Measurements from ENCODE around the gene ZFHX2.

The ZFHX2 gene

DNA sequence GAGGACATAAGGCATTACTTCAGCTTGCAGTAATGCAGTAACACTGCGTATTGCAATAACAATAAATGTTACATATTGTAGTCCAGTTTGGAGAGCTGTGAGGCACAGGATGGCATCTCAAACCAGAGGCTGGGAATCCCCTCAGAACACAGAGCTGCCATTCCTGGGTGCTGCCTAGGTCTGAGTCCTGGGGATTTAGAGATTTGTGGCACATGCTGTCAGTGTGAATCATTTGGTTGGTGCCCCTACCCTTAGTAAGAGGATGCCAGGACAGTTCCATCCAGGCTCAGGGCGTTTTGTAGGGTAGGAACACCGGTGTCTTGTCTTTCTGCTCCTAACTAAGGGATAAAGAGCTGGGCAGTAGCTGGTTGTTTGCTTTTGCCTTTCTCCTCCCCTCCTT, 22.5 kb downstream of the ZFHX2 start:
- Histone ChIP-seq H3K9ac (ENCODE audit: low read depth in 1 of 2, low read length in 2 of 2) (no peak overlapping the region), H3K9me3 (ENCODE audit: control insufficient read depth in 1 of 2, low read length in 2 of 2) (no peaks in the 10 kb centered on the region), H3K27ac (ENCODE audit: low read depth, low read length) (no peak overlapping the region), H3K4me3 (ENCODE audit: low read depth in 1 of 2, low read length in 2 of 2) (no peak overlapping the region), H3K4me1 (ENCODE audit: control insufficient read depth in 1 of 2, insufficient read depth in 2 of 2, low read length in 2 of 2) (peaks cover 6 to 7% of the 10 kb centered on the region in 2 donors), H3K36me3 (ENCODE audit: control insufficient read depth in 1 of 2, insufficient read depth in 2 of 2, low read length in 2 of 2) (no peaks in the 10 kb centered on the region), H3K27me3 (ENCODE audit: control insufficient read depth in 1 of 2, insufficient read depth in 2 of 2, low read length in 2 of 2) (no peaks in the 10 kb centered on the region)

DNA sequence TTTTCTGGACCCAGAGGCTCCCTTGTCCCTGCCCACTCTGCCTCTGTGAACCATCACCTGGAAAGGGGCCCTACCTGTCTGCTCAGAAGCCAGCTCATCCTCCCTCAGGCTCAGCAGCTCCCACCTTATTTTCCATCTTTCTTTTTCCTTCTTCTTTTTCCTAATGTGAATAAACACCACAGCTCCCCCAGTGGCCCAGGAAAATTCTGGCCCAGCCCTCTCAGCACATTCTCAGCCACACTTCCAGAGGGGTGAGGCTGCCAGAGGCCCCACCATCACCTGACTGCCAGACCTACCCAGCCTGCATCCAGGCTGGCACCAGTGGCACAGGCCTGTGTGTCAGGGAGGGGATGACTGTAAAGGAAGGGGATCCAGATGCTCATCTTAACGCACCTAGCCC, 23.0 kb downstream of the ZFHX2 start:
- no peak overlapping the region for H3K27ac ChIP-seq (ENCODE audit: low read depth, low read length)

DNA sequence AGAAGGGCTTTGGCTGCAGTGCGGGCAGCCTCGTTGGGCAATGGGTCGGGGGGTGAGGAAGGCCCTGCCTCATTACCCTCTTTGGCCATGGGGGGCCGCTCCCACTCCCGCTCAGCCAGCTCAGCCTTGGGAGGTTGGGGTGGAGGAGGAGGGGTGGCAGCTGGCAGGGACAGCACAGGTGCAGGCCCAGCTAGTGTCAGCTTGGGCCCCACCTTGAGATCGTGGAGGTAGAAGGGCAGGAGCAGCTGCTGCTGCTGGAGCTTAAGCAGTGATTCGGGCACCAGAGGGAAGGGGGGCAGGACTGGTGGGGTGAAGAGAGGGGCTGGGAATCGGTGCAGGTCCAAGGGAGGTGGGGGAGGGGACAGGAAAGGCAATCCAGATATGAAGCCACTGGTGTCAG, 26.0 kb downstream of the ZFHX2 start:
- no peaks in the 10 kb centered on the region for H3K9me3 ChIP-seq (ENCODE audit: control insufficient read depth in 1 of 2, low read length in 2 of 2)
- H3K27me3 ChIP-seq (ENCODE audit: control insufficient read depth in 1 of 2, insufficient read depth in 2 of 2, low read length in 2 of 2) = no peaks in the 10 kb centered on the region
- H3K36me3 ChIP-seq (ENCODE audit: control insufficient read depth in 1 of 2, insufficient read depth in 2 of 2, low read length in 2 of 2) = no peaks in the 10 kb centered on the region
- no peak overlapping the region for H3K9ac ChIP-seq (ENCODE audit: low read depth in 1 of 2, low read length in 2 of 2)
- no peak overlapping the region for H3K4me3 ChIP-seq (ENCODE audit: low read depth in 1 of 2, low read length in 2 of 2)
- peaks cover 0 to 2% of the 10 kb centered on the region in 2 donors for H3K4me1 ChIP-seq (ENCODE audit: control insufficient read depth in 1 of 2, insufficient read depth in 2 of 2, low read length in 2 of 2)
- no peak overlapping the region for H3K27ac ChIP-seq (ENCODE audit: low read depth, low read length)

More for the DNA sequence above, 23.0 kb downstream of the ZFHX2 start:
- Histone ChIP-seq H3K27me3 (ENCODE audit: control insufficient read depth in 1 of 2, insufficient read depth in 2 of 2, low read length in 2 of 2) (no peaks in the 10 kb centered on the region), H3K4me3 (ENCODE audit: low read depth in 1 of 2, low read length in 2 of 2) (no peak overlapping the region), H3K9me3 (ENCODE audit: control insufficient read depth in 1 of 2, low read length in 2 of 2) (no peaks in the 10 kb centered on the region), H3K9ac (ENCODE audit: low read depth in 1 of 2, low read length in 2 of 2) (no peak overlapping the region), H3K4me1 (ENCODE audit: control insufficient read depth in 1 of 2, insufficient read depth in 2 of 2, low read length in 2 of 2) (peaks cover 6 to 7% of the 10 kb centered on the region in 2 donors), H3K36me3 (ENCODE audit: control insufficient read depth in 1 of 2, insufficient read depth in 2 of 2, low read length in 2 of 2) (no peaks in the 10 kb centered on the region)

DNA sequence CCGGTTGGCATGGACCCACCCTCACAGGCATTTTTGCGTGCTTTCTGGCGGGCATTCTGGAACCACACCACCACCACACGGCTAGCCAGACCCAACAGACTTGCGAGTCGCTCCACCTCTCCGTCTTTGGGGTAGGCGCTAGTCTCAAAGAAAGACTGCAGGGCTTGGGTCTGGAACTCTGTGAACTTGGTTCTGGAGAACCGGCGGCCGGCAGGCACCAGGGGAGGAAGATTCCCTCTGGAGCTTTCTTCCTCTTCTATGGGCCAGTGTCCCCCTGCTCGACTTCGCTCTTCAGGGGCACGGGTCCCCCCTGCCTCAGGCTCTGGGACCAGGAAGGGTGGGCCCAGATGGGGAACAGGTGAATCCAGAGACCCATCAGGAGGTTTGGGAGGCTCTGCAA, 26.6 kb downstream of the ZFHX2 start:
- Histone ChIP-seq H3K36me3 (ENCODE audit: control insufficient read depth in 1 of 2, insufficient read depth in 2 of 2, low read length in 2 of 2) (no peaks in the 10 kb centered on the region), H3K9me3 (ENCODE audit: control insufficient read depth in 1 of 2, low read length in 2 of 2) (no peaks in the 10 kb centered on the region), H3K27me3 (ENCODE audit: control insufficient read depth in 1 of 2, insufficient read depth in 2 of 2, low read length in 2 of 2) (no peaks in the 10 kb centered on the region), H3K27ac (ENCODE audit: low read depth, low read length) (no peak overlapping the region), H3K4me3 (ENCODE audit: low read depth in 1 of 2, low read length in 2 of 2) (no peak overlapping the region), H3K4me1 (ENCODE audit: control insufficient read depth in 1 of 2, insufficient read depth in 2 of 2, low read length in 2 of 2) (no peaks in the 10 kb centered on the region), H3K9ac (ENCODE audit: low read depth in 1 of 2, low read length in 2 of 2) (no peak overlapping the region)

DNA sequence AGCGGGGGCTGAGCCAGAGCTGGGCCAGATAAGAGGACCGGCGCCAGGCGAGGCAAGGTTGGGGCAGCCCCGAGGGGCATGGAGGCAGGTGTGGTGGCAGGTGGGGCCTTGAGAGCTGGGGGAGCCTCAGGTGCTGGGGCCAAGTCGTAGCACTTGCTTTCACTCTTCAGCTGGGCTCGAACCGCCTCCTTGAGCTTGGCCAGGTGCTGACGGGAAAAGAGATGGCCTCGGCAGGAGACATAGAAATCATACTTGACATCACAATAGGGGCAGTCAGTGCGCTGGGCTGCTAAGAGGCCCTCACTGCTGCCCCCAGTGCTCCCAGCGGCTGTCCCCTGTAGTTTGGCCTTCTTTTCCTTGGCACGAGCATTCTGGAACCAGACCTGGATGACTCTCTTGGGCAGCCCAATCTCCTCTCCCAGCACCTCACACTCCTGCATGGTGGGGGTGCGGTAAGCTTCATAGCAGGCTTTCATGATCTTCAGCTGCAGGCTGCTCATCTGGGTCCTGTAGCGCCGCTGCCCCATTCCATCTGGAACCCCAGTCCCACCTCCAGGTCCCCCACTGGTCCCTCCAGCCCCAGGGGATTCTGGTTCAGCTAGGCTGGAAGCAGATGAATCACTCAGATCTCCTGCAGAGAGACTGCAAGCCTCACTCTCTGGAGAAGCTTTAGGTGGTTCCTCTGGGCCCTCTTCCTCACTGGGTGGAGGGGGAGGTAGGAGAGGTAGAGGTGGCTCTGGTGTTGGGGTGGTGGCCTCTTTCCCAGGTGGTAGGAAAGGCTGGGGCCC, 28.1 kb downstream of the ZFHX2 start:
- H3K4me3 ChIP-seq (ENCODE audit: low read depth in 1 of 2, low read length in 2 of 2) = no peak overlapping the region
- H3K27me3 ChIP-seq (ENCODE audit: control insufficient read depth in 1 of 2, insufficient read depth in 2 of 2, low read length in 2 of 2) = no peaks in the 10 kb centered on the region
- no peaks in the 10 kb centered on the region for H3K9me3 ChIP-seq (ENCODE audit: control insufficient read depth in 1 of 2, low read length in 2 of 2)
- no peaks in the 10 kb centered on the region for H3K36me3 ChIP-seq (ENCODE audit: control insufficient read depth in 1 of 2, insufficient read depth in 2 of 2, low read length in 2 of 2)
- no peaks in the 10 kb centered on the region for H3K4me1 ChIP-seq (ENCODE audit: control insufficient read depth in 1 of 2, insufficient read depth in 2 of 2, low read length in 2 of 2)
- no peak overlapping the region for H3K27ac ChIP-seq (ENCODE audit: low read depth, low read length)
- H3K9ac ChIP-seq (ENCODE audit: low read depth in 1 of 2, low read length in 2 of 2) = no peak overlapping the region

DNA sequence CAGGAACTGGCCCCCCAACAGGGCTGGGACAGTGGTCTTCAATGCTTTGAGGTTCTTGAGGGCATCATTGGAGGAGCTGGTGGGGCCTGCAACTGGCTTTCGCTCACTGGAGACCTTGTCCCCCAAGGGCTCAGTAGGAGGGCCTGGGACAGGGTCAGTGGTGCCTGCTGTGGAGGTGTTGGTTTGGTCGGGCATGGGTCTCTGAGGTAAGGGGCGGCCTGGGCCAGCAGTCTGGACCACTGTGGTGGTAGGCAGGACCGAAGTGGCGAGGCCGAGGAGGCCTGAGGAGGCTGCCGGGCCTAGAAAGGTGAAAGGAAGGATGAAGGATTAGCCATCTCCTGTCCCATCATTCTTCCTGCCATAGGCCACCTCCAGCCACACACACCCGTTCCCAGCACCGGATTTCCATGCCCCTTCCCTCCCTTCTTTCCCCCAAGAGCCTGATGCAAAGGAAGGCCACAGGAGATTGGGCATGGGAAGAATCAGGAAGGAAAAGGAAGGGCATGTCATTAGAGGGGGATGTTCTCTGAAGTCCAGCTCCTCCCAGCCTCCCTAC, 28.8 kb downstream of the ZFHX2 start:
- no peak overlapping the region for H3K4me3 ChIP-seq (ENCODE audit: low read depth in 1 of 2, low read length in 2 of 2)
- H3K4me1 ChIP-seq (ENCODE audit: control insufficient read depth in 1 of 2, insufficient read depth in 2 of 2, low read length in 2 of 2) = no peaks in the 10 kb centered on the region
- no peaks in the 10 kb centered on the region for H3K36me3 ChIP-seq (ENCODE audit: control insufficient read depth in 1 of 2, insufficient read depth in 2 of 2, low read length in 2 of 2)
- no peaks in the 10 kb centered on the region for H3K9me3 ChIP-seq (ENCODE audit: control insufficient read depth in 1 of 2, low read length in 2 of 2)
- no peaks in the 10 kb centered on the region for H3K27me3 ChIP-seq (ENCODE audit: control insufficient read depth in 1 of 2, insufficient read depth in 2 of 2, low read length in 2 of 2)
- no peak overlapping the region for H3K27ac ChIP-seq (ENCODE audit: low read depth, low read length)
- H3K9ac ChIP-seq (ENCODE audit: low read depth in 1 of 2, low read length in 2 of 2) = no peak overlapping the region

DNA sequence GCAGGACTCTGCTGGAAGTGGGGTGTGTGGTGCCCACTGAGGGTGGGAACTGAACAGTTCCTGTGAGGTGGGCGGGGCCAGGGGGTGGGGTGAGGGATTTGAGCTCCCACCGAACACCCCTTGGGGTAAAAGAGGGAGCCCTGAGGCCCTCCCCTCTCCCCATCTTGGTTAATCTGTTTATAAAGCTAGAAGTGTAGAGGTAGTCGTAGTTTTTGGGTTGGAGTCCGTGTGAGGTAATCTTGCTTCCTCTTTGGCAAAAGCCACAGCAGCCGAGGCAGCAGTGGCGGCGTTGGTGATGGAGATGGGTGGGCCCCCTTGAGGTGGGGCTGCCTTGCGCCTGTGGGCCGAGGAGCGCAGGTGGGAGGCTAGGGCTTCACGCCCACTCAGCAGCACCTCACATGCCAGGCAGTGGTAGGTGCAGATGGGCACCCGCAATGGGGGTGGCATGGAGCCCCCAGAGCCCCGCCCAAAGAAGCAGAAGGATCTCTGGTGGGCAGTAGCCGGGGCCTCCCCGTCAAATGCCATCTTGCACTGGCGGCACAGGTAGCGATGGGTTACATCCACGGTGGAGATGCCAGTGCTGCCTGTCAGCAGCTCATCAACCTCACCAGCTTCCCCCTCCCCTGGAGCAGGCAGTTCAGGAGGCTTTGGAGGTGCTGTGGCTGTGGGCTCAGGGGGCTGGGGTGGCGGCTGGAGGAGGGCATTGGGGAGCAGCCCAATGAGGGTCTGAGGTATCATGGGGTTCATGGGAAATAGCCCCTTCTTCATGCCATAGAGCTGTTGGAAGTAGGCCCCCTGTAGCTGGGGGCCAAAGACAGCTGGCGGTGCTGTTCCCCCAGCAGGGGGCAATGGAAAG, 29.6 kb downstream of the ZFHX2 start:
- Histone ChIP-seq H3K4me1 (ENCODE audit: control insufficient read depth in 1 of 2, insufficient read depth in 2 of 2, low read length in 2 of 2) (no peaks in the 10 kb centered on the region), H3K9me3 (ENCODE audit: control insufficient read depth in 1 of 2, low read length in 2 of 2) (no peaks in the 10 kb centered on the region), H3K36me3 (ENCODE audit: control insufficient read depth in 1 of 2, insufficient read depth in 2 of 2, low read length in 2 of 2) (no peaks in the 10 kb centered on the region), H3K4me3 (ENCODE audit: low read depth in 1 of 2, low read length in 2 of 2) (no peak overlapping the region), H3K27ac (ENCODE audit: low read depth, low read length) (no peak overlapping the region), H3K27me3 (ENCODE audit: control insufficient read depth in 1 of 2, insufficient read depth in 2 of 2, low read length in 2 of 2) (no peaks in the 10 kb centered on the region), H3K9ac (ENCODE audit: low read depth in 1 of 2, low read length in 2 of 2) (no peak overlapping the region)

DNA sequence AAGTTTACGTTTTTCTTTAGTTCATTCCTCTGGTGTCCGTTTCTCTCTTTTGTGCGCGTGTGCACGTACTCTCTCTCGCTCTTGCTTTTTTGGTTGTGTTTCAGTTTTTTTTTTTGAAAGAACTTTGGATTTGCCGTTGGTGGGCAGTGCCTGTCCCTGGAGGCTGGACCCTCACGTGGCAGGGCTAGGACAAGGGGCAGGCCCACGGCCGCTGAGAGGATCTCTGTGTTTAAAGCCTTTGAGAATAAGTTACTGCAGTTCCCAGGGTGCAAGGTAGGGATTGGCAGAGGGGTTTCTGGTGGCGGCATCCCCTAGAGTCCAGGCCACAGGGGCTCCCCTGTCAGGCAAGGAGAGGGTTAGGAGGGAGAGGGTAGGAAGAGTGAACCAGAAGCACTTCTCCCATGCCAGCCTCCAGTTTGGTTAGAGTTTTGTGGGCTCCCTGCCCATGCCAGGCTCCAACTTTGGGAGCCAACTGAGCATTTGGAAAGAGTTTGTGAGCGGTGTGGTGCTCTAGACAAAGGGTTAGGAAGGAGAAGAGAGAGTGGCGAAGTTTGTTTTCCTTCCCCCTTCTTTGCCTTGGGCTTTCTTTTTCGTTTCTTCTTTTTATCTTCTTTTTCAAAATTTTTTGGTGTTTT, 30.5 kb downstream of the ZFHX2 start:
- H3K27ac ChIP-seq (ENCODE audit: low read depth, low read length) = no peak overlapping the region

DNA sequence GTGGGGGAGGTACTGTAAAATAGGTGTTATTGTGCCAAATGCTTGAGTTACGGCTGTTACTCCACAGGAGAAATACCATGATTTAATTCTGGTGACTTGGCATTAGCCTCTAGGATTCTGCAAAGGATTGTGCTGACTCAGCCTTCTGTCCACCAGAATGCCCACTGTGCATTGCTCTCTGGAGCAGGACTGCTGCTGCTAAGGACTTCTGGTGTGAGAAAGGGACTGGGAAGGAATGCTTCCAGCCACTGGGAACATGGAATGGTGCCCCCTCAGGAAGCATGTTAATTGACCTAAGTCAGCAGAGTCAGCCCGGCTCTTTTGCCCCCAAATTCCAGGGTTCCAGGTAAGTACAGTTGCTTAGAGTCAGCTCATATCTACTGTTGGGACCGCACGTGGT, 32.9 kb downstream of the ZFHX2 start:
- H3K27me3 ChIP-seq (ENCODE audit: control insufficient read depth in 1 of 2, insufficient read depth in 2 of 2, low read length in 2 of 2) = no peaks in the 10 kb centered on the region
- H3K9ac ChIP-seq (ENCODE audit: low read depth in 1 of 2, low read length in 2 of 2) = no peak overlapping the region
- H3K4me1 ChIP-seq (ENCODE audit: control insufficient read depth in 1 of 2, insufficient read depth in 2 of 2, low read length in 2 of 2) = no peaks in the 10 kb centered on the region
- no peak overlapping the region for H3K4me3 ChIP-seq (ENCODE audit: low read depth in 1 of 2, low read length in 2 of 2)
- no peaks in the 10 kb centered on the region for H3K9me3 ChIP-seq (ENCODE audit: control insufficient read depth in 1 of 2, low read length in 2 of 2)
- no peaks in the 10 kb centered on the region for H3K36me3 ChIP-seq (ENCODE audit: control insufficient read depth in 1 of 2, insufficient read depth in 2 of 2, low read length in 2 of 2)
- H3K27ac ChIP-seq (ENCODE audit: low read depth, low read length) = no peak overlapping the region

More for the DNA sequence above, 30.5 kb downstream of the ZFHX2 start:
- Histone ChIP-seq H3K36me3 (ENCODE audit: control insufficient read depth in 1 of 2, insufficient read depth in 2 of 2, low read length in 2 of 2) (no peaks in the 10 kb centered on the region), H3K9me3 (ENCODE audit: control insufficient read depth in 1 of 2, low read length in 2 of 2) (no peaks in the 10 kb centered on the region), H3K9ac (ENCODE audit: low read depth in 1 of 2, low read length in 2 of 2) (no peak overlapping the region), H3K4me1 (ENCODE audit: control insufficient read depth in 1 of 2, insufficient read depth in 2 of 2, low read length in 2 of 2) (no peaks in the 10 kb centered on the region), H3K4me3 (ENCODE audit: low read depth in 1 of 2, low read length in 2 of 2) (no peak overlapping the region), H3K27me3 (ENCODE audit: control insufficient read depth in 1 of 2, insufficient read depth in 2 of 2, low read length in 2 of 2) (no peaks in the 10 kb centered on the region)
